ENCODE measurements around the gene MYOD1.

MYOD1 gene

GRCh38 chr11:17765356-17766072, 46.1 kb downstream of the MYOD1 start:
- H3K27me3 ChIP-seq (replicated peaks) = no peaks in the 10 kb centered on the region
- H3K36me3 ChIP-seq (replicated peaks) = no peaks in the 10 kb centered on the region
- H3K27ac ChIP-seq = no peak overlapping the region
- TF ChIP-seq CTCF (IDR thresholded peaks at IDR 0.05; ENCODE audit: low read depth, low read length, missing control alignments) = no peak
- no peak for DNase-seq
- in situ Hi-C loops (cut with HindIII; ENCODE audit: low pct_ligation_motif_present, low sequenced_read_pairs) = no loop called here
- no peak overlapping the region for H3K4me3 ChIP-seq (ENCODE audit: low read depth, low read length)

GRCh38 chr11:17766073-17766359, 46.6 kb downstream of the MYOD1 start:
- Histone ChIP-seq H3K36me3 (replicated peaks) (no peaks in the 10 kb centered on the region), H3K4me3 (ENCODE audit: low read depth, low read length) (no peak overlapping the region), H3K27ac (no peak overlapping the region), H3K27me3 (replicated peaks) (no peaks in the 10 kb centered on the region)
- DNase-seq = no peak
- in situ Hi-C loops (cut with HindIII; ENCODE audit: low pct_ligation_motif_present, low sequenced_read_pairs) = no loop called here
- no peak for TF ChIP-seq CTCF (IDR thresholded peaks at IDR 0.05; ENCODE audit: low read depth, low read length, missing control alignments)

GRCh38 chr11:17766590-17766989, 47.2 kb downstream of the MYOD1 start:
- no peak overlapping the region for H3K4me3 ChIP-seq (ENCODE audit: low read depth, low read length)
- no peaks in the 10 kb centered on the region for H3K36me3 ChIP-seq (replicated peaks)
- peak; percentile 47 for TF ChIP-seq CTCF (IDR thresholded peaks at IDR 0.05; ENCODE audit: low read depth, low read length, missing control alignments)
- H3K27me3 ChIP-seq (replicated peaks) = no peaks in the 10 kb centered on the region
- no peak overlapping the region for H3K27ac ChIP-seq
- in situ Hi-C loops (cut with HindIII; ENCODE audit: low pct_ligation_motif_present, low sequenced_read_pairs) = no loop called here
- DNase-seq = no peak

GRCh38 chr11:17767301-17767885, 48.0 kb downstream of the MYOD1 start:
- TF ChIP-seq CTCF (IDR thresholded peaks at IDR 0.05; ENCODE audit: low read depth, low read length, missing control alignments) = no peak

GRCh38 chr11:17767914-17768313, 48.5 kb downstream of the MYOD1 start:
- Histone ChIP-seq H3K4me3 (ENCODE audit: low read depth, low read length) (no peak overlapping the region), H3K36me3 (replicated peaks) (no peaks in the 10 kb centered on the region), H3K27me3 (replicated peaks) (no peaks in the 10 kb centered on the region), H3K27ac (no peak overlapping the region)
- DNase-seq = no peak
- in situ Hi-C loops (cut with HindIII; ENCODE audit: low pct_ligation_motif_present, low sequenced_read_pairs) = no loop called here
- no peak for TF ChIP-seq CTCF (IDR thresholded peaks at IDR 0.05; ENCODE audit: low read depth, low read length, missing control alignments)

More at GRCh38 chr11:17767301-17767885, 48.0 kb downstream of the MYOD1 start:
- no peak overlapping the region for H3K27ac ChIP-seq
- no peaks in the 10 kb centered on the region for H3K36me3 ChIP-seq (replicated peaks)
- in situ Hi-C loops (cut with HindIII; ENCODE audit: low pct_ligation_motif_present, low sequenced_read_pairs) = no loop called here
- peak; percentile 29 for DNase-seq
- H3K4me3 ChIP-seq (ENCODE audit: low read depth, low read length) = no peak overlapping the region
- no peaks in the 10 kb centered on the region for H3K27me3 ChIP-seq (replicated peaks)

- H3K27ac ChIP-seq = no peak overlapping the region
- in situ Hi-C loops (cut with HindIII; ENCODE audit: low pct_ligation_motif_present, low sequenced_read_pairs) = no loop called here
- H3K4me3 ChIP-seq (ENCODE audit: low read depth, low read length) = no peak overlapping the region
- TF ChIP-seq CTCF (IDR thresholded peaks at IDR 0.05; ENCODE audit: low read depth, low read length, missing control alignments) = no peak
- DNase-seq = no peak
- H3K36me3 ChIP-seq (replicated peaks) = no peaks in the 10 kb centered on the region
- H3K27me3 ChIP-seq (replicated peaks) = no peaks in the 10 kb centered on the region
These were observed 49.2 kb downstream of the MYOD1 start for GRCh38 chr11:17768547-17768946.
